Dedifferentiated amniotic fluid mesenchymal stem cell (primary cell): Measurements from ENCODE around the gene EFCAB6.

Source experiments
- DNase-seq: peaks from one replicate; pipeline ENCODE4 v3.0.0-alpha.2; 2016; ENCODE audit errors: extremely low spot score

EFCAB6 gene

GRCh38 chr22:43812890-43813289, 785 bp upstream of the EFCAB6 start:
- DNase-seq, result no peak

DNA sequence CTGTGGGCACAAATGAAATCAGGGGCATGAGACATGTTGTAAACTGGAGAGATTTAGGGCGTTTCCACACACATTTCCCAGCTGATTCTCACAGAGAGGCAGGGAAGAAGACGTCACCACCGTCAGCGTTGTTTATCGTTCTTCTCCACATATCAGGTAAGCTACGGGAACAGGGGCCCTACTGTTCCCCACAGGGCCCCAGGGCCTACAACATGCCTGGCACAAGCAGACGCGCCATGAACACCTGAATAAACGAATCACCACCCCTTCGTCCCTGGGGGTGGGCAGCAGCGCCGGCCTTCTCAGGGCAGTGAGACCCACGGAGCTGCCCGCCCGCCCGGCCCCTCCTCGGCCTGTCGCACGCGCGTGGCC, 342 bp downstream of the EFCAB6 start:
- DNase-seq, result peak; percentile 31

DNA sequence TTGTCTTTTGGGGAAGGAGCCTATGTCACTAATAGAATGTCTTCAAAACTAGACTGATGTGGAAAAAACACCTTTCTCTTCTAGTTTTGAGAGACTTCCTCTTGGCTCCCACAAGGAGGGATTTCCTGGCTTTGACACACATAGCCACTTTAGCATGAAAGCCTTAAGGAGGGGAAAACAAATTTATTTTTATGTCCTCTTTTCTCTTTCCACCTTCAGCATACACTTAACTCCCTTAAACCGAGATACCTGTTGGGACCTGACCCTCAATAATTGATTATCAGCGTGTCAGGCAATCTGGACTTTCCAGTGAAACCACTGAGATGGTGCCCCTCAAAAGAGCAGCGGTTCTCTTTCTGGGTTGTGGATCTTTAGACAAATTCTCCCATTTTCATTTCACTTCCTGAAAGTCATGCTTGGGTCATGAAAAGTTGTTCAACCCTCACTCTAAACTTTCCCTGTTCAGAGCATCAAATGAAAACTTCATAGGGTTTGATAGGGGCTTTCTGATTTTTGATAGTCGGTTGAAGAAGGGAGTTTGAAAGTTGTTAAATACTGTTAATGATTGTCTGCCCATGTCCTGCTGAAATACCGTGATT, 9.1 kb downstream of the EFCAB6 start:
- DNase-seq, result no peak

DNA sequence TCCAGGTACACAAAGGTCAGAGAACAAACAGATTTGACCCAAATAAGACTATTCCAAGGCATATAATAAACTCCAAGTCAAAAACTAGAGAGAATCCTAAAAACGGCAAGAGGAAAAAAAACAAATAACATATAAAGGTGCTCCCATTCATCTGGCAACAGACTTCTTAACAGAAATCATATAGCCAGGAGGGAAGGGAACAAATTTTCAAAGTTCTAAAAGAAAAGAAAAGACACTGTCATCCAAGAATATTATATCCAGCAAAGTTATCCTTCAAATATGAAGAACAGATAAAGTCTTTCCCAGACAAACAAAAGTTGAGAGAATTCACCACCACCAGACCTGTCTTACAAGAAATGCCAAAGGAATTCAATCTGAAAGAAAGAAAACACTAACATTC, 11.1 kb downstream of the EFCAB6 start:
- no peak for DNase-seq

DNA sequence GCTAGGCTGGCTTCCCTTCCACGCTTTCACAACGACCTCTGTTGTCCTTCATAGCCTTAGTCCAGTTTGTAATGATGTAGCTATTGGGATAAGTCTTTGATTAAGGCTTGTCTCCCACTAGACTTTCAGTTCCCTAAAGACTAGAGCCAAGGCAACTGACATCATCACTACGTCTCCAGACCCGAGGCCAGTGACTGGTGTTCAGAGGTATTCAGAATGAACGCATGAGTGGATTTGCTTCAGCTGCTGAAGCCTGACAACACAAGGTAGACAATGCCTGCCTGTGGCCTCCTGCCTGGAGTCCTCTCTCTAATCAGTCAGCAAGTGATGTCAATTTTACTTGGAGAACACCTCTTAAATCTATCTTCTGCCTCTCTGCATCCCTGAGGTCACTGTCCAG, 13.6 kb downstream of the EFCAB6 start:
- no peak for DNase-seq

DNA sequence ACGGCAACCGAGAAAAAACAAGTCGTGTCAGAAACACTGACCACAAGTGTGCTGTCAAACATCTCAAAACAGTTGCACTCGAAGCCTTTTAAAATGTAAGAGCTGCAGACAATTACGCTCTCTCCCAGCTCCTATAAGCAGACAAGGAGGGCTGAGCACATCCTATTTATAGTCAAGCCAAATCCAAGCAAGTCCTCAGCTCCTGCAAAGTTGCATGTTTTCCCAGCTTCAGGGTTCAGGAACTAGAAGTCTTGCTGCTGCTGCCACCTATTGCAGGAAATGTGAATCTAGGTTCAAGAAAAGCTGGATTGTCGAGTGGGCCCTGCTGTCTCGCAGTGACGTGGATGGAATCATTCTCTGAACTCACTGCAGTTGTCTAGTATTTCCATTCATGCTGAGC, 15.5 kb downstream of the EFCAB6 start:
- DNase-seq, result peak; percentile 64

DNA sequence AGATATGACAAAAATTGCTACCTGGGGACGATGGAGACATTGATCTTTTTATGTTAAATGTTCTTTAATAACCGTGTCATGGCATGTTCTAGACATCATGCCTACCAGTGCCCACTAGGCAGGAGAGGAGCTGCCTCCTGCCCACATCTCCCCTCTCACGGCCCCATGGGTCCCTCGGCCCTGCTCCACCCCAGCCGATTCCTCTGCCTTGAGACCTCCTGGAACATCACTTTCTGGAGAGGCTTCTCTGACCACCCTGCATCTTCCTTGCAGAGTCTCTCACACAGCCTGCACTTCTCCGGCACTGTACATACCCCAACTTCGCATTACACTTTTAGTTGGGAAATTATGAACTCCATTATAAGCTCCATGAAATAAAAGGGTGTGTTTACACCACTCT, 16.8 kb downstream of the EFCAB6 start:
- no peak for DNase-seq

DNA sequence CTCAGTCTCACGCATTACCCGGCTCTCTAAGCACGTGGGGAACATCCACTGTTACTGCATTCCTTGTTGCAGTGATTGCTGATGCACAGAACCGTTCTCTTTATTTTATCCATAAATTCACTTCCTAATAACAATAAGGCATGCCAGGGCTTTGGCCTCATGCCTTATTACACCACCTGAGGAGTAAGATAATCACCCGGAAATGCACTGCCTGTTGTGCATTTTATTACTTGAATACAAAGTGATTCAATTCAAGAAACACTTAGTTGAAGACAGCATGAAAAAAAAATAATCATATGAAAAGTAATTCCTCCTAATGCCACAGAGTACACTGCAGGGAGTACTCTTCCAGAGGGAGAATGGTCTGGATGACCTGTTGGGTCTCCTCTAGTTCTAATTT, 19.2 kb downstream of the EFCAB6 start:
- no peak for DNase-seq

GRCh38 chr22:43789452-43789851, 22.7 kb downstream of the EFCAB6 start:
- peak; percentile 97 for DNase-seq

DNA sequence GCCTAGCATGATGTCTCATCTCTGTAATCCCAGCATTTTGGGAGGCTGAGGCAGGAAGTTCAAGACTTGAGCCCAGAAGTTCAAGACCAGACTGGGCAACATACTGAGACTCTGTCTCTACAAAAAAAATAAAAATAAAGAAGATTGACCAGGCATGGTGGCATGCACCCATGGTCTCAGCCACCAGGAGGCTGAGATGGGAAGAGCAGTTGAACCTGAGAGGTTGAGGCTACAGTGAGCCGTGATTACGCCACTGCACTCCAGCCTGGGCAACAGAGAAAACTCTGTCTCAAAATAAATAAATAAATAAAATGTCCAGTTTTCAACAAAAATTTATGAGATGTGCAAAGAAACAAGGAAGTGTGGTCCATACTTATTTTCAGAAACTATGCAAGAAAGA, 28.3 kb downstream of the EFCAB6 start:
- no peak for DNase-seq

GRCh38 chr22:43782448-43782847, 29.7 kb downstream of the EFCAB6 start:
- DNase-seq, result no peak

DNA sequence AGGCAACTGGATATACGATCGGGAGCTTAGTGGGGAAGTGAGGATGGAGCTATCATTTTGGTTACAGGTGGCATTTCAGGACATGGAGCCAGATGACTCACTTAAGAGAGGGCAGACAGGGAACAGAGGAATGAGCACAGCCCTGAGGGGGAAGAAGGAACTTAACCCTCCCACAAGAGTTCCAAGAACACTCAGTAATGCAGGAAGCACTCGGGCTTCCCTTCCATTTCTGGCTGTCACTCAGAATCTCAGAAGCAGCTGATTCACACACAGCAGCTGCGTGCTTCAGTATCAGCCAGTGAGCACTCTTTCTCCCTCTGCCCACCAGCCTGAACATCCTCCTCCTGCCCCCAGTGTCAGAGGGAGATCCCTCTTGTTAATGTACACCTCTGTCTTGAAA, 34.8 kb downstream of the EFCAB6 start:
- peak; percentile 67 for DNase-seq

- DNase-seq, result no peak
These were observed 35.9 kb downstream of the EFCAB6 start for GRCh38 chr22:43776081-43776670.

DNA sequence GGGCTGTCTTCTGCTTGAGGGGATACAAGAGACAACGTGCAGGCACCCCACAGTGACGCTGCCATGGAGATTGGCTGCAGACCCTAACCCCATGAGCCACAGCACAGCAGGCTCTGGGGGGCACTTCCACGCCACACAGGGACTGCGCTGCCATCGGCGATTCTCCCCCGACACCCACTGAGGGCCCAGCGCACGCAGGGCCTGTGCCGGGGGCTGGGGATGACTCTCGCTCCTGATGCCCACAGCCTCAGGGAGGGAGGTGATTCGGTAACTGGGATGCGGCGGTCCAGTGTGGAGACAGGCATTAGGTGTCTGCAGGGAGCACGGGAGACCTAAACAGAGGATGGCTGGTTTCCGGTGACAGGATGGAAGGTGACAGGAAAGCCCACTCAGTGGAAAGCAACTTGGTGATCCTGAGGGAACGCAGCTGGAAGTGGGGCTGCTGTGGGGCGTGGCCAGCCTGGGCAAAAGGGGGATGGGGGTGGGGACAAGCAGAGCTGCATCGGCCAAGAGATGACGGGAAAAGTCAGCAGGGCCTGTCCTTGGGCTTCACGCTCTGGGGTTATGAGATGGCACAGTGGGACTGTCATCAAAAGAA, 37.7 kb downstream of the EFCAB6 start:
- DNase-seq, result no peak

DNA sequence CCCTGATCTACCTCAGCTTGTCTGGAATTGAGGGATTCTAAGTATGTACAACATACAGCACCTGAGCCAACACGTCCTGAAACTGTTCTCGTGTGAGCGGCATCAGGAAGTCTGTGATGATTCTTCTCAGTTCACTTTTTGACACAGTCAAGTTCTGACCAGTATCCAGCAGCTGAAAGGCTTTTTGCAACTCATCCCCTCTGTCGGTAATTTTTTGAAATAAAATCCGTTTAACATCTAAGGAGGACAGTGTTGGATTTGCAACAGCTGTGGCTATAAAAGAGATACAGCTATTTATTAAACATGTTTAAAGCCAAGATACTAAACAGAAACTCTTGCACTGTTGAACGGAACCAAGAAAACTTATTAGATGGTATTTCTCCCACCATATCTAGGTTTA, 39.3 kb downstream of the EFCAB6 start:
- no peak for DNase-seq

- no peak for DNase-seq
These were observed 56.7 kb downstream of the EFCAB6 start for GRCh38 chr22:43755452-43755851.

- DNase-seq, result no peak
These were observed 57.1 kb downstream of the EFCAB6 start for GRCh38 chr22:43755011-43755410.

- DNase-seq, result no peak
These were observed 57.9 kb downstream of the EFCAB6 start for GRCh38 chr22:43754176-43754575.

DNA sequence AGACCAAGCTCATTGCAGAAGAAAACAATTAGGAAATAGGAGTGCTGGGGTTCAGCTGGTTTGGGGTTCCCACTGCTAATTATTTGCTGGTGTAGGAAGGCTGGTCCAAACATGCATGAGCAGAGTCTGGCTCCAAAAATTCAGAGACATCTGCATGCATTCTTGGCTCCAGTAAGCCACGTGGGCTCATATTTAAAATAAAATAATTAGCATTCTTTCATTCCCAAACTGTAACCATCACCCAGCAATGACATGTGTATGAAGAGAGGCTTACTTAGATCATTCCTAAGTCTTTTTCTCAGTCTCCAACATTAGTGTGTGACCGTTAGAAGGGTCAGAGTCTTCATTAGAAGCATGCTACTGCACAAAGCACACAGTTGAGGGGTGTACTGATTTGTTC, 58.4 kb downstream of the EFCAB6 start:
- no peak for DNase-seq

DNA sequence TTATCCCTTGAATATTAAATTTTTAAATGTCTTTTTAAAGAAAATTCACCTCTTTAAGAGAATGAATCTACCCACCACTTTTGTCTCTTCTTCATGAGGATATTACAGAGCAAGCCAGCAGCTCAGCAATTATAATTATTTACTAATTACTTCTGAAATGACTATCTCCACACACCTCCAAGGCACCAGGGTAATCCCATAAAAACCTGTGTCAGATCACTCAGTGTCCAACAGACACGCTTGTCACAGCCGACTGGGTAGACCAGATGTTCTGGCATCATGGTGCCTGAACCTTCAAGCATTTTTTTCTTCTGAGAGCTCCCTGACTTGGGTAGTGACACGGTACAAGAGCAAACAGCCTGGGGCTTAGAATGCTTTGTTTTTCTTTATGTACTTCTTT, 61.4 kb downstream of the EFCAB6 start:
- no peak for DNase-seq

GRCh38 chr22:43749473-43749872, 62.6 kb downstream of the EFCAB6 start:
- no peak for DNase-seq

DNA sequence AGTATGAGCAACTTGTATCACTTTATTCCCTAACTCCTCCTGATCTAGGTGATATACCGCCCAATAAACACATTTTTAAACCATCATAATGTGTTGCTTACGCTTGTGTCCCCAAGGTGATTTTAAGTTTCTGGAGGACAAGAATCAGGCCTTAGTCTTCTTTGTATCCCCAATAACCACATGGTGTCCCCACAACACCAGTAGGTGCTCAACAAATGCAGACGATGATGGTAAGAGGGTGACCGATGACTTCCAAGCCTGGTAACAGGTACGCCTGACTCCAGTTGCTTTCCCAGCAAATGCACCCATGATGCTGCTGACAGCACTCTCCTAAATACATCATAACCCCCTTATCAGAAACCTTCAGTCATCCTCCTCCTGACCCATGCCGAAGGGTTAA, 64.2 kb downstream of the EFCAB6 start:
- no peak for DNase-seq

DNA sequence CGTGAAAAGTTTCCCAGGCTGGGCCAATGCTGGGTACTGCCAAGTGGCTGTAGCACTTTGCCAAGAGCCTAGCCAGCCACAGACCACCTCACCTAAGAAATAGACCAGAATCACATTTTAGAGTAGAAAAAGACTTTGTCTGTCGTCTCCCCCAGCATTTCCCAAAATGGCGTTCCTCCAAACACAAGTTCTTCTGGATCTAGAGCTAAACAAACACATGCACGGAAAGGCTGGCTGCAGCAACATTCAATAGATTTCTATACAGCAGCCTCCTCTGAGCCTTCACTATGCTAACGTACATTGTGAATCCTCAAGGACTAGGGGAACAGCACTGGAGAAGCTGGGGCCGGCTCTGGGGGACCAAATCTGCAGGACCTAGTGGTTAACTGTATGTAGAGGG, 65.0 kb downstream of the EFCAB6 start:
- no peak for DNase-seq
